ENCODE results near the gene BPIFB3. TPM values are rescaled to one million over a fixed set of nuclear protein-coding genes. Genes with fewer than 3 reads are reported as not detected.
"Not testable (repeated sequence)": the region's sequence is repeated elsewhere in the genome, so short reads cannot be mapped to it uniquely, and the experiment has no call there.

BPIFB3 gene
- polyA plus RNA-seq, 1 donor from 2014 or later, result not detected

- Histone ChIP-seq H3K27me3 (ENCODE audit: insufficient read depth, low read depth, low read length) (no peaks in the 10 kb centered on the region), H3K79me2 (replicated peaks; ENCODE audit: insufficient read depth, low read length) (no peaks in the 10 kb centered on the region), H3K4me2 (ENCODE audit: low read length) (no peak overlapping the region), H3K9me2 (ENCODE audit: insufficient read depth, low read length) (no peaks in the 10 kb centered on the region), H3K27ac (ENCODE audit: low read length) (no peak overlapping the region), H4K20me1 (ENCODE audit: insufficient read depth) (no peaks in the 10 kb centered on the region), H3F3A (ENCODE audit: insufficient read depth, low read length, poor library complexity, severe bottlenecking) (no peaks in the 10 kb centered on the region), H3K9me3 (ENCODE audit: low read length) (no peaks in the 10 kb centered on the region), H2AFZ (ENCODE audit: low read depth, low read length) (no peak overlapping the region), H3K36me3 (ENCODE audit: insufficient read depth, low read length) (no peaks in the 10 kb centered on the region), H3K4me3 (ENCODE audit: low read length) (no peak overlapping the region), H3K9ac (ENCODE audit: low read length) (no peak overlapping the region)
- no peak for TF ChIP-seq TAF1 (IDR thresholded peaks at IDR 0.05; ENCODE audit: low read depth)
- no peak for TF ChIP-seq POLR2AphosphoS5 (IDR thresholded peaks at IDR 0.05)
- no peak for TF ChIP-seq MXI1 (conservative IDR thresholded peaks at IDR 0.05; ENCODE audit: poor library complexity, severe bottlenecking)
- TF ChIP-seq RAD21 (conservative IDR thresholded peaks at IDR 0.05), result no peak
- no peak for TF ChIP-seq REST (IDR thresholded peaks at IDR 0.05; ENCODE audit: borderline replicate concordance)
- no peak for TF ChIP-seq SMC3 (conservative IDR thresholded peaks at IDR 0.05; ENCODE audit: poor library complexity)
- no peak for TF ChIP-seq EZH2 (IDR thresholded peaks at IDR 0.05; ENCODE audit: borderline replicate concordance, insufficient read depth, low read length, poor library complexity, severe bottlenecking)
These were observed 59.7 kb downstream of the BPIFB3 start for GRCh38 chr20:33113387-33113908.

- not testable (repeated sequence) for H3K27me3 ChIP-seq (ENCODE audit: insufficient read depth, low read depth, low read length); H3F3A ChIP-seq (ENCODE audit: insufficient read depth, low read length, poor library complexity, severe bottlenecking); H3K9me3 ChIP-seq (ENCODE audit: low read length); H3K36me3 ChIP-seq (ENCODE audit: insufficient read depth, low read length); H3K9ac ChIP-seq (ENCODE audit: low read length); H3K79me2 ChIP-seq (replicated peaks; ENCODE audit: insufficient read depth, low read length); H2AFZ ChIP-seq (ENCODE audit: low read depth, low read length); H3K4me3 ChIP-seq (ENCODE audit: low read length); H3K4me2 ChIP-seq (ENCODE audit: low read length); H3K9me2 ChIP-seq (ENCODE audit: insufficient read depth, low read length); H4K20me1 ChIP-seq (ENCODE audit: insufficient read depth); H3K27ac ChIP-seq (ENCODE audit: low read length)
These were observed 61.8 kb downstream of the BPIFB3 start for GRCh38 chr20:33115501-33115900.

GRCh38 chr20:33119725-33120720 is 66.3 kb downstream of the BPIFB3 start:
- TF ChIP-seq RAD21 (conservative IDR thresholded peaks at IDR 0.05) (no peak), EP300 (conservative IDR thresholded peaks at IDR 0.05; ENCODE audit: poor library complexity, severe bottlenecking) (no peak), POLR2AphosphoS5 (IDR thresholded peaks at IDR 0.05) (no peak), TAF1 (IDR thresholded peaks at IDR 0.05; ENCODE audit: low read depth) (no peak), CTCF (IDR thresholded peaks at IDR 0.05; ENCODE audit: poor library complexity, severe bottlenecking) (no peak), REST (IDR thresholded peaks at IDR 0.05; ENCODE audit: borderline replicate concordance) (no peak), MXI1 (conservative IDR thresholded peaks at IDR 0.05; ENCODE audit: poor library complexity, severe bottlenecking) (no peak), EZH2 (IDR thresholded peaks at IDR 0.05; ENCODE audit: borderline replicate concordance, insufficient read depth, low read length, poor library complexity, severe bottlenecking) (no peak), SMC3 (conservative IDR thresholded peaks at IDR 0.05; ENCODE audit: poor library complexity) (no peak)
- Histone ChIP-seq H3K9me2 (ENCODE audit: insufficient read depth, low read length) (no peaks in the 10 kb centered on the region), H3K4me2 (ENCODE audit: low read length) (no peak overlapping the region)

More at GRCh38 chr20:33119725-33120720, 66.3 kb downstream of the BPIFB3 start:
- Histone ChIP-seq H3K27ac (ENCODE audit: low read length) (no peak overlapping the region), H3K4me3 (ENCODE audit: low read length) (no peak overlapping the region), H3F3A (ENCODE audit: insufficient read depth, low read length, poor library complexity, severe bottlenecking) (no peaks in the 10 kb centered on the region), H3K36me3 (ENCODE audit: insufficient read depth, low read length) (no peaks in the 10 kb centered on the region), H3K9ac (ENCODE audit: low read length) (no peak overlapping the region), H4K20me1 (ENCODE audit: insufficient read depth) (no peaks in the 10 kb centered on the region), H3K79me2 (replicated peaks; ENCODE audit: insufficient read depth, low read length) (no peaks in the 10 kb centered on the region), H3K9me3 (ENCODE audit: low read length) (no peaks in the 10 kb centered on the region), H2AFZ (ENCODE audit: low read depth, low read length) (no peak overlapping the region), H3K27me3 (ENCODE audit: insufficient read depth, low read depth, low read length) (no peaks in the 10 kb centered on the region)

All from neural cell (in vitro differentiated cells).